ENCODE results near the gene PRUNE2. TPM values are rescaled to one million over a fixed set of nuclear protein-coding genes. Genes with fewer than 3 reads are reported as not detected.

PRUNE2 gene
- total and polyA plus RNA-seq, 9 of the 15 experiments (the other 6 are each of a cell fraction or from before 2014, with no cell fraction given): 0.05 to 0.45 (median 0.18) TPM; not detected in 1

GRCh38 chr9:76880210-76880609, 25.7 kb downstream of the PRUNE2 start:
- H3K4me1 ChIP-seq (replicated peaks in 1 of 2; ENCODE audit: control insufficient read depth in 2 of 2, insufficient read depth in 2 of 2, low read length in 2 of 2): no peaks in the 10 kb centered on the region
- H3K9me3 ChIP-seq (replicated peaks; ENCODE audit: control insufficient read depth, insufficient read depth, low read depth, low read length): no peaks in the 10 kb centered on the region
- ChIA-PET CTCF (ENCODE audit: low intra/inter-chr PET ratio) (no interaction called here), POLR2A (no interaction called here)
- no peak overlapping the region for H2AFZ ChIP-seq (ENCODE audit: low read depth, low read length)
- FAIRE-seq (no peak), DNase-seq (ENCODE audit: extremely low read depth in 1 of 4, low spot score in 3 of 4) (no peak), ATAC-seq (no peak)
- no peak overlapping the region for H3K4me2 ChIP-seq (ENCODE audit: insufficient read depth, low read length)
- intact Hi-C loops (cut with micrococcal nuclease): loop anchor here (10.0 kb wide), 1 partner anchor 55 kb away; no protein-coding TSS in a partner anchor
- in situ Hi-C loops (cut with MboI): no loop called here
- no peaks in the 10 kb centered on the region for H3K36me3 ChIP-seq (ENCODE audit: control insufficient read depth, insufficient read depth, low read length)
- H4K20me1 ChIP-seq (replicated peaks; ENCODE audit: control insufficient read depth, insufficient read depth, low read length): no peaks in the 10 kb centered on the region
- no peak overlapping the region for H3K9ac ChIP-seq (ENCODE audit: insufficient read depth in 1 of 2, low read depth in 2 of 2, low read length in 2 of 2)
- H3K27ac ChIP-seq (ENCODE audit: extremely low read depth, low read depth, low read length): no peak overlapping the region
- no peaks in the 10 kb centered on the region for H3K79me2 ChIP-seq (ENCODE audit: control insufficient read depth, insufficient read depth, low read length)
- H3K4me3 ChIP-seq: no peak overlapping the region
- no TSS peak for BruUV-seq (replicated peaks)
- no peaks in the 10 kb centered on the region for H3K9me1 ChIP-seq (ENCODE audit: control insufficient read depth, insufficient read depth, low read length)
- WGBS (ENCODE audit: insufficient coverage, low coverage, missing lambda C conversion rate): 0% methylated on average over 2 of the region's 2 CpGs
- no peaks in the 10 kb centered on the region for H3K27me3 ChIP-seq (ENCODE audit: control insufficient read depth in 2 of 2, insufficient read depth in 2 of 2, low read length in 2 of 2)
- TF ChIP-seq ZNF639 (CRISPR knock-in tag; conservative IDR thresholded peaks at IDR 0.05 in 1 of 2, IDR thresholded peaks at IDR 0.05 in 1 of 2) (no peak), NEUROD1 (IDR thresholded peaks at IDR 0.05; ENCODE audit: borderline replicate concordance, low read depth, low read length, partially characterized antibody) (no peak), ZNF384 (IDR thresholded peaks at IDR 0.05; ENCODE audit: low read depth, low read length) (no peak), BRCA1 (IDR thresholded peaks at IDR 0.05) (no peak), BRCA1 (CRISPR knock-in tag; IDR thresholded peaks at IDR 0.05) (no peak), ZNF197 (CRISPR knock-in tag; IDR thresholded peaks at IDR 0.05; ENCODE audit: low read depth) (no peak), MAFF (IDR thresholded peaks at IDR 0.05; ENCODE audit: low read length) (no peak), ZNF780A (CRISPR knock-in tag; IDR thresholded peaks at IDR 0.05) (no peak), UBTF (IDR thresholded peaks at IDR 0.05; ENCODE audit: borderline replicate concordance in 1 of 2, low read depth in 2 of 2, low read length in 2 of 2) (no peak), POLR2AphosphoS5 (IDR thresholded peaks at IDR 0.05; ENCODE audit: control insufficient read depth, insufficient read depth, low read depth, low read length) (no peak), USF2 (CRISPR knock-in tag; IDR thresholded peaks at IDR 0.05) (no peak), GATAD2A (IDR thresholded peaks at IDR 0.05) (no peak)

Data from K562 (cell line).